Upper lobe of left lung (tissue), 6 donors: ENCODE results near the gene MMP20. TPM values are rescaled to one million over a fixed set of nuclear protein-coding genes. Genes with fewer than 3 reads are reported as not detected.

Source experiments
- ATAC-seq, 2 donors: fragments of 200-7000 bp; cut with Tn5 transposase; one replicate each; pipeline ENCODE4 v1.9.1; 2022; ENCODE audit warnings: mild to moderate bottlenecking in 2 of 2, moderate library complexity in 2 of 2; ENCODE audit not compliant: low FRiP score in 2 of 2
- DNase-seq, 2 donors: peaks; one replicate each; pipeline ENCODE4 v3.0.0-alpha.2; 2019 to 2020
- H3K27ac ChIP-seq, 4 donors: fragments of 200-600 bp; sonication (generic); one replicate each; pipeline ENCODE4 v1.5.1; 2016 to 2019
- H3K27me3 ChIP-seq, 4 donors: fragments of 200-600 bp; sonication (generic); one replicate each; pipeline ENCODE4 v1.5.1; 2017 to 2019
- H3K36me3 ChIP-seq, 4 donors: fragments of 200-600 bp; sonication (generic); one replicate each; pipeline ENCODE4 v1.5.1; 2016 to 2019
- H3K4me1 ChIP-seq, 4 donors: fragments of 200-600 bp; sonication (generic); one replicate each; pipeline ENCODE4 v1.5.1; 2018 to 2019
- H3K4me3 ChIP-seq, 4 donors: fragments of 200-600 bp; sonication (generic); one replicate each; pipeline ENCODE4 v1.5.1; 2017 to 2019; ENCODE audit warnings: mild to moderate bottlenecking in 2 of 4, moderate library complexity in 1 of 4
- H3K9me3 ChIP-seq, 4 donors: fragments of 200-600 bp; sonication (generic); one replicate each; pipeline ENCODE4 v1.5.1; 2018 to 2019
- EP300 ChIP-seq, 4 donors: sonication (generic); formaldehyde crosslinking; IDR thresholded peaks; one replicate each; pipeline ENCODE4 v1.5.1; 2017; ENCODE audit warnings: antibody characterized with exemption in 4 of 4, control low read depth in 2 of 4
- POLR2A ChIP-seq, 4 donors: fragments of 450-650 bp; IDR thresholded peaks; one replicate each; pipeline ENCODE4 v1.5.1; 2016 to 2017; ENCODE audit warnings: antibody characterized with exemption in 4 of 4, mild to moderate bottlenecking in 2 of 4
- POLR2AphosphoS5 ChIP-seq, 2 donors: sonication (generic); formaldehyde crosslinking; IDR thresholded peaks; one replicate each; pipeline ENCODE4 v1.5.1; 2017; ENCODE audit warnings: antibody characterized with exemption in 2 of 2
- WGBS, 2 donors: methylation state at CpG; one replicate each; pipeline ENCODE4 v1.1.5; 2017 to 2018; 5-methylcytosine and 5-hydroxymethylcytosine counted together
- total RNA-seq, 6 donors: library from RNA; depleted of rRNA in 4 of 6; stranded (reverse); fragments of >200 nt in 4 of 6; gene quantifications; one replicate each; pipeline versions ENCODE4 v1.1.0 to v1.2.1, GENCODE V29; 2016 to 2021
- TF ChIP-seq, protein P1 (sequence below), 6 experiments: fragments of 450-650 bp in 4 of 6; fragments of 200-600 bp in 2 of 6; sonication (generic) in 2 of 6; IDR thresholded peaks; one replicate each; pipeline ENCODE4 v1.5.1; 2016 to 2019; ENCODE audit warnings: antibody characterized with exemption in 6 of 6
- donor health status: DM: no; HTN: no; CAD: no; lungs with moderate emphysema.
- donor health status: DM: no; HTN: yes; CAD: no; lungs with severe emphysema.

The MMP20 gene
- total RNA-seq, 6 donors from 2014 or later: not detected

GRCh38 chr11:102559839-102560238 lies 65.3 kb downstream of the MMP20 start:
- Histone ChIP-seq H3K9me3 (no peaks in the 10 kb centered on the region), H3K4me3 (no peak overlapping the region), H3K36me3 (no peaks in the 10 kb centered on the region), H3K4me1 (peaks cover 14 to 28% (median 16%) of the 10 kb centered on the region in 4 donors), H3K27ac (peak overlapping the region; percentile 32 to 77 (median 53)), H3K27me3 (no peaks in the 10 kb centered on the region)
- no peak for DNase-seq
- no peak for ATAC-seq
- TF ChIP-seq, protein P1, sequence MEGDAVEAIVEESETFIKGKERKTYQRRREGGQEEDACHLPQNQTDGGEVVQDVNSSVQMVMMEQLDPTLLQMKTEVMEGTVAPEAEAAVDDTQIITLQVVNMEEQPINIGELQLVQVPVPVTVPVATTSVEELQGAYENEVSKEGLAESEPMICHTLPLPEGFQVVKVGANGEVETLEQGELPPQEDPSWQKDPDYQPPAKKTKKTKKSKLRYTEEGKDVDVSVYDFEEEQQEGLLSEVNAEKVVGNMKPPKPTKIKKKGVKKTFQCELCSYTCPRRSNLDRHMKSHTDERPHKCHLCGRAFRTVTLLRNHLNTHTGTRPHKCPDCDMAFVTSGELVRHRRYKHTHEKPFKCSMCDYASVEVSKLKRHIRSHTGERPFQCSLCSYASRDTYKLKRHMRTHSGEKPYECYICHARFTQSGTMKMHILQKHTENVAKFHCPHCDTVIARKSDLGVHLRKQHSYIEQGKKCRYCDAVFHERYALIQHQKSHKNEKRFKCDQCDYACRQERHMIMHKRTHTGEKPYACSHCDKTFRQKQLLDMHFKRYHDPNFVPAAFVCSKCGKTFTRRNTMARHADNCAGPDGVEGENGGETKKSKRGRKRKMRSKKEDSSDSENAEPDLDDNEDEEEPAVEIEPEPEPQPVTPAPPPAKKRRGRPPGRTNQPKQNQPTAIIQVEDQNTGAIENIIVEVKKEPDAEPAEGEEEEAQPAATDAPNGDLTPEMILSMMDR (IDR thresholded peaks at IDR 0.05): no peak
- no peak for TF ChIP-seq POLR2A (IDR thresholded peaks at IDR 0.05)
- no peak for TF ChIP-seq EP300 (IDR thresholded peaks at IDR 0.05)
- TF ChIP-seq POLR2AphosphoS5 (IDR thresholded peaks at IDR 0.05): no peak

GRCh38 chr11:102555091-102555490 lies 70.0 kb downstream of the MMP20 start:
- DNase-seq: no peak
- Histone ChIP-seq H3K27me3 (no peaks in the 10 kb centered on the region), H3K4me3 (no peak overlapping the region), H3K9me3 (no peaks in the 10 kb centered on the region), H3K36me3 (no peaks in the 10 kb centered on the region), H3K4me1 (peaks cover 4 to 19% (median 6%) of the 10 kb centered on the region in 4 donors), H3K27ac (no peak overlapping the region)
- no peak for ATAC-seq
- TF ChIP-seq, protein P1 (IDR thresholded peaks at IDR 0.05): no peak
- 73 to 74% methylated on average over 3 of the region's 3 CpGs for WGBS, 2 donors

GRCh38 chr11:102553835-102554282 lies 71.3 kb downstream of the MMP20 start:
- Histone ChIP-seq H3K4me3 (no peak overlapping the region), H3K9me3 (no peaks in the 10 kb centered on the region), H3K27me3 (no peaks in the 10 kb centered on the region), H3K27ac (peak overlapping the region; percentile 24 to 77 (median 69)), H3K36me3 (no peaks in the 10 kb centered on the region), H3K4me1 (peaks cover 0 to 12% (median 0%) of the 10 kb centered on the region in 4 donors)
- peak in 1 of 2 donors; percentile 30 for TF ChIP-seq POLR2AphosphoS5 (IDR thresholded peaks at IDR 0.05)
- TF ChIP-seq EP300 (IDR thresholded peaks at IDR 0.05): peak in 1 of 4 donors; percentile 75
- TF ChIP-seq, protein P1 (IDR thresholded peaks at IDR 0.05): no peak
- no peak for TF ChIP-seq POLR2A (IDR thresholded peaks at IDR 0.05)
- WGBS, 2 donors: 74 to 79% methylated on average over 5 of the region's 5 CpGs
- ATAC-seq (peak; percentile 26 to 63), DNase-seq (no peak)

GRCh38 chr11:102552447-102553194 lies 72.5 kb downstream of the MMP20 start:
- TF ChIP-seq EP300 (IDR thresholded peaks at IDR 0.05) (peak in 3 of 4 donors; percentile 61 to 89 (median 84)), POLR2A (IDR thresholded peaks at IDR 0.05) (no peak), POLR2AphosphoS5 (IDR thresholded peaks at IDR 0.05) (peak; percentile 18 to 29)
- 52 to 57% methylated on average over 8 of the region's 8 CpGs for WGBS, 2 donors
- no peaks in the 10 kb centered on the region for H3K9me3 ChIP-seq
- ATAC-seq (peak; percentile 45 to 73), DNase-seq (peak in 1 of 2 donors; percentile 66)
- H3K4me1 ChIP-seq: peaks cover 0 to 12% (median 0%) of the 10 kb centered on the region in 4 donors
- no peak overlapping the region for H3K4me3 ChIP-seq
- peak overlapping the region; percentile 27 to 77 (median 69) for H3K27ac ChIP-seq
- H3K36me3 ChIP-seq: no peaks in the 10 kb centered on the region
- no peaks in the 10 kb centered on the region for H3K27me3 ChIP-seq

DNA sequence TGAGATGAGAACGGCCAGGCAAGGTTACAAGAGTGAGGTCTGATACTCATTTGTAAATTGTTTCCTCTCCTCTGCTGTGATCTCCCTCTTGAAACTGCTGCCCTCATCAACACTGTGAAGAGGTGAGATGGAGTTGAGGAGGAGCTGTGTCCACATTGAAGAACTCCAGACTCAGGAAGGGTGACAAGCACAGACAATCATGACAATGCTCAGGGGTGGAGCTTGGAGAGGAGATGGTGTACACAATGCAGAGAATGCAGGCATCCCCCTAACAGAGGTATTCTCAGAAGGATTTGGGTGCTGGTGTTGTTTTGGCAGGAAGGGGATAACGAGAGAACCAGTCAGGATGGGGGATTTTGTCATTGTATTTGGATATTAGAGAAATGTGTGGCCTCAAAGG lies 73.1 kb downstream of the MMP20 start:
- H3K27ac ChIP-seq: peak overlapping the region; percentile 27 to 75 (median 66)
- H3K4me1 ChIP-seq: peaks cover 0 to 12% (median 0%) of the 10 kb centered on the region in 4 donors
- H3K36me3 ChIP-seq: no peaks in the 10 kb centered on the region
- no peaks in the 10 kb centered on the region for H3K9me3 ChIP-seq
- ATAC-seq: peak in 1 of 2 donors; percentile 16
- 58 to 69% methylated on average over 2 of the region's 2 CpGs for WGBS, 2 donors
- H3K4me3 ChIP-seq: no peak overlapping the region
- DNase-seq: no peak
- no peaks in the 10 kb centered on the region for H3K27me3 ChIP-seq
- TF ChIP-seq EP300 (IDR thresholded peaks at IDR 0.05) (no peak), POLR2AphosphoS5 (IDR thresholded peaks at IDR 0.05) (no peak), POLR2A (IDR thresholded peaks at IDR 0.05) (no peak)
- TF ChIP-seq, protein P1 (IDR thresholded peaks at IDR 0.05): no peak
